Upper lobe of left lung (tissue), 4 donors: ENCODE data around the gene SRSF1.

Experiments used
- EP300 ChIP-seq, 4 donors: sonication (generic); formaldehyde crosslinking; IDR thresholded peaks; one replicate each; pipeline ENCODE4 v1.5.1; 2017; ENCODE audit warnings: antibody characterized with exemption in 4 of 4, control low read depth in 2 of 4
- POLR2AphosphoS5 ChIP-seq, 2 donors: sonication (generic); formaldehyde crosslinking; IDR thresholded peaks; one replicate each; pipeline ENCODE4 v1.5.1; 2017; ENCODE audit warnings: antibody characterized with exemption in 2 of 2

DNA sequence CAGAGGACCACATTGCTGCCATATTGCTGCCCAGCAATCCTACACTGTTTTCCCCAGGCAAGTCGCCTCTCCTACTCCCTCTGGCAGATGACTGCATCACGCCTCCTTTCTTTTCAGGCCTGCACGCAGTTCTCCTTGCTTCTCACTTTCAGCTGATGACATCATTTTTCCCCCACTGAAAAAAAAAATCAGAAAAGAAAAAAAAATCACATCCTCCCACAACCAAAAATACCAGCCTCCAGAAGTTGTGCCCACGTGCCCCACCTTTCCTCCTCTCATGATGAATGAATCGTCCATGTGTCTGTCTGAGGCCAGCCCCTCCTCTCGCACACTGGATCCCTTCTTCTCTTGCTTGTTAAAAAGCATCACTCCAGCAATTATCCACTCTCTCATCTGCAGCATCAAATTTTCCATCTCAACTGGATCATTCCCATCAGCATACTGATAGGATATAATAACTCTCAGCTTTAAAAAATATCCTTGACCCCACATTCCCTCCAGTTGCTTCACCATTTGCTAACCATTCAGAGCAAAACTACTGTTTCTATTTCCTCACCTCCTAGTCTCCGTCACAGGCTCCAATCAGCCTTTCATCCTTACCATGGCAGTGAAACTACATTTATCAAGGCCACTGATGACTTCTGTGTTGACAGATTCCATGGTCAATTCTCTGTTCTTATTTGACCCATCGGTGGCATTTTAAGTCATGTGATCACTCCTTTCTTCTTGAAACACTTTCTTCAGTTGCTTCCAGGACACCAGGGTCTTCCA is 46.1 kb upstream of the SRSF1 start:
- TF ChIP-seq EP300 (IDR thresholded peaks at IDR 0.05) (no peak), POLR2AphosphoS5 (IDR thresholded peaks at IDR 0.05) (no peak)
